ENCODE data around the gene COX15. TPM values are rescaled to one million over a fixed set of nuclear protein-coding genes. Genes with fewer than 3 reads are reported as not detected.

Gene COX15
- total and polyA plus RNA-seq, 2 of the 4 experiments (the other 2 are of a cell fraction), result 18.9 to 40.1 TPM

DNA sequence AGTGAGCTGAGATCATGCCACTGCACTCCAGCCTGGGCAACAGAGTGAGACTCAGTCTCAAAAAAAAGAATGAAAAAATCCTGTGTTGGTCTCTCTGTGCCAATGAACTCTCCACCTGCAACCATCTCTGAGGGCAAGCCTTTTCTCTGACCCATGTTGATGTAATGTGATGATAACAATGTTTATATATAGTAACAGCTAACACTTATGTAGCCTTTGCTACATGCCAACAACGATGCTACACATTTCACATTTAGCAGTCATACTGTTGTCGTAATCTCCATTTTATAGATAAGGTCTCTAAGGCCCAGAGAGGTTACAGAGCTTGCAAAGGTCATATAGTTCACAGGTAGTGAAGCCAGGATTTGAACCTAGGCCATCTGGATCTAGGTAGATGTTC lies 11.5 kb downstream of the COX15 start:
- Histone ChIP-seq H2BK120ac (ENCODE audit: low read depth, low read length) (no peak overlapping the region), H3K27me3 (ENCODE audit: control insufficient read depth, insufficient read depth, low read length) (no peaks in the 10 kb centered on the region), H3K14ac (replicated peaks; ENCODE audit: low read depth, low read length) (no peak overlapping the region), H3K9me3 (ENCODE audit: control insufficient read depth, insufficient read depth, low read length) (no peaks in the 10 kb centered on the region), H2BK20ac (ENCODE audit: low read depth, low read length) (no peak overlapping the region), H2AK9ac (replicated peaks; ENCODE audit: low read depth, low read length, poor library complexity) (no peak overlapping the region), H2BK5ac (ENCODE audit: low read depth, low read length, poor library complexity, severe bottlenecking) (no peak overlapping the region), H3K9me1 (ENCODE audit: insufficient read depth, low read length) (peaks cover 2% of the 10 kb centered on the region; the same call in 1 of the 2 replicates), H2AFZ (replicated peaks; ENCODE audit: low read length, poor library complexity) (no peak overlapping the region), H3K9ac (ENCODE audit: low read depth, low read length) (no peak overlapping the region), H3K4me1 (ENCODE audit: control insufficient read depth, insufficient read depth, low read length) (no peaks in the 10 kb centered on the region), H4K20me1 (ENCODE audit: insufficient read depth, low read length) (no peaks in the 10 kb centered on the region), H3K4me2 (ENCODE audit: low read depth, low read length) (no peak overlapping the region), H3K56ac (ENCODE audit: extremely low read depth, insufficient read depth, low read length) (no peak overlapping the region), H2AK5ac (ENCODE audit: low read depth, low read length) (no peak overlapping the region), H2BK15ac (ENCODE audit: low read depth, low read length) (no peak overlapping the region), H4K91ac (ENCODE audit: insufficient read depth, low read depth, low read length) (no peak overlapping the region), H3K36me3 (ENCODE audit: control insufficient read depth, insufficient read depth, low read length) (peaks cover 32% of the 10 kb centered on the region), H4K8ac (ENCODE audit: low read depth in 2 of 2, low read length in 2 of 2) (no peak overlapping the region), H4K5ac (ENCODE audit: low read depth, low read length) (no peak overlapping the region), H3K4ac (ENCODE audit: low read depth, low read length) (no peak overlapping the region), H3K18ac (ENCODE audit: low read depth, low read length) (no peak overlapping the region), H3K23ac (ENCODE audit: low read depth, low read length) (no peak overlapping the region), H3K27ac (ENCODE audit: insufficient read depth, low read length) (no peak overlapping the region), H3K79me1 (ENCODE audit: low read depth in 1 of 2, low read length in 2 of 2) (0 out of 4 replicates have a peak, but pooled peaks cover 0 to 4% of the 10 kb centered on the region in 2 experiments), H3K4me3 (ENCODE audit: insufficient read depth, low read depth, low read length) (no peak overlapping the region)
- BruUV-seq (replicated peaks), result no TSS peak
- ATAC-seq (ENCODE audit: low read depth) (no peak), DNase-seq (no peak)
- dilution Hi-C loops (cut with HindIII; ENCODE audit: low sequenced_read_pairs, unreplicated experiment) (no loop called here), in situ Hi-C loops (cut with MboI; ENCODE audit: low sequenced_read_pairs) (no loop called here), intact Hi-C loops (cut with micrococcal nuclease) (no loop called here)
- no CpG with 5 or more reads among the region's 2 CpGs for WGBS, 2 experiments (ENCODE audit: extremely low coverage in 2 of 2, insufficient read length in 1 of 2)
- POLR2A ChIA-PET (ENCODE audit: unreplicated experiment), result no interaction called here
- CTCF ChIA-PET, result interaction anchor here (1.3 kb wide), 1 partner anchor 14 kb away, joined by 3 read pairs; no protein-coding TSS in a partner anchor
- no peak for TF ChIP-seq CEBPB (IDR thresholded peaks at IDR 0.05; ENCODE audit: low read depth, low read length)
- TF ChIP-seq, protein P1, sequence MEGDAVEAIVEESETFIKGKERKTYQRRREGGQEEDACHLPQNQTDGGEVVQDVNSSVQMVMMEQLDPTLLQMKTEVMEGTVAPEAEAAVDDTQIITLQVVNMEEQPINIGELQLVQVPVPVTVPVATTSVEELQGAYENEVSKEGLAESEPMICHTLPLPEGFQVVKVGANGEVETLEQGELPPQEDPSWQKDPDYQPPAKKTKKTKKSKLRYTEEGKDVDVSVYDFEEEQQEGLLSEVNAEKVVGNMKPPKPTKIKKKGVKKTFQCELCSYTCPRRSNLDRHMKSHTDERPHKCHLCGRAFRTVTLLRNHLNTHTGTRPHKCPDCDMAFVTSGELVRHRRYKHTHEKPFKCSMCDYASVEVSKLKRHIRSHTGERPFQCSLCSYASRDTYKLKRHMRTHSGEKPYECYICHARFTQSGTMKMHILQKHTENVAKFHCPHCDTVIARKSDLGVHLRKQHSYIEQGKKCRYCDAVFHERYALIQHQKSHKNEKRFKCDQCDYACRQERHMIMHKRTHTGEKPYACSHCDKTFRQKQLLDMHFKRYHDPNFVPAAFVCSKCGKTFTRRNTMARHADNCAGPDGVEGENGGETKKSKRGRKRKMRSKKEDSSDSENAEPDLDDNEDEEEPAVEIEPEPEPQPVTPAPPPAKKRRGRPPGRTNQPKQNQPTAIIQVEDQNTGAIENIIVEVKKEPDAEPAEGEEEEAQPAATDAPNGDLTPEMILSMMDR (conservative IDR thresholded peaks at IDR 0.05; ENCODE audit: low read depth, low read length), result no peak
- TF ChIP-seq RFX5 (IDR thresholded peaks at IDR 0.05; ENCODE audit: low read depth, low read length), result no peak
- TF ChIP-seq POLR2A (IDR thresholded peaks at IDR 0.05; ENCODE audit: low read depth, low read length), result no peak
- TF ChIP-seq, protein P2, sequence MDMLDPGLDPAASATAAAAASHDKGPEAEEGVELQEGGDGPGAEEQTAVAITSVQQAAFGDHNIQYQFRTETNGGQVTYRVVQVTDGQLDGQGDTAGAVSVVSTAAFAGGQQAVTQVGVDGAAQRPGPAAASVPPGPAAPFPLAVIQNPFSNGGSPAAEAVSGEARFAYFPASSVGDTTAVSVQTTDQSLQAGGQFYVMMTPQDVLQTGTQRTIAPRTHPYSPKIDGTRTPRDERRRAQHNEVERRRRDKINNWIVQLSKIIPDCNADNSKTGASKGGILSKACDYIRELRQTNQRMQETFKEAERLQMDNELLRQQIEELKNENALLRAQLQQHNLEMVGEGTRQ (IDR thresholded peaks at IDR 0.05; ENCODE audit: low read depth, low read length), result no peak
- no peak for TF ChIP-seq SMC3 (IDR thresholded peaks at IDR 0.05; ENCODE audit: low read depth, low read length)
- TF ChIP-seq RCOR1 (IDR thresholded peaks at IDR 0.05; ENCODE audit: insufficient replicate concordance, low read length), result no peak
- TF ChIP-seq CHD1 (IDR thresholded peaks at IDR 0.05; ENCODE audit: low read depth, low read length), result no peak
- no peak for TF ChIP-seq FOS (IDR thresholded peaks at IDR 0.05; ENCODE audit: low read depth, low read length)
- no peak for TF ChIP-seq MAFK (IDR thresholded peaks at IDR 0.05; ENCODE audit: low read depth, low read length)
- no peak for TF ChIP-seq RAD21 (IDR thresholded peaks at IDR 0.05; ENCODE audit: low read length)
